GM23248 (cell line): Measurements from ENCODE around the gene THSD4. TPM values are rescaled to one million over a fixed set of nuclear protein-coding genes. Genes with fewer than 3 reads are reported as not detected.

Experiments used
- DNase-seq: peaks from one replicate; pipeline ENCODE4 v3.0.0-alpha.2; 2015
- H2AFZ ChIP-seq: fragments of 200-600 bp; sonication (generic); 2 replicates; pipeline ENCODE4 v1.6.1; 2016; ENCODE audit warnings: antibody characterized with exemption
- H3F3A ChIP-seq: fragments of 200-600 bp; sonication (generic); 2 replicates; pipeline ENCODE4 v1.6.1; 2016; ENCODE audit warnings: mild to moderate bottlenecking, antibody characterized with exemption, mixed run types; ENCODE audit not compliant: insufficient read depth
- H3K27ac ChIP-seq: fragments of 200-600 bp; sonication (generic); 2 replicates; pipeline ENCODE4 v1.5.1; 2016; ENCODE audit warnings: mild to moderate bottlenecking
- H3K27me3 ChIP-seq: fragments of 200-600 bp; sonication (generic); replicated peaks from 2 replicates; pipeline ENCODE4 v1.6.1; 2016; ENCODE audit warnings: mild to moderate bottlenecking; ENCODE audit not compliant: insufficient read depth
- H3K36me3 ChIP-seq: fragments of 200-600 bp; sonication (generic); 2 replicates; pipeline ENCODE4 v1.6.1; 2016; ENCODE audit warnings: low read depth, mild to moderate bottlenecking
- H3K4me1 ChIP-seq: fragments of 200-600 bp; sonication (generic); 2 replicates; pipeline ENCODE4 v1.6.1; 2016; ENCODE audit warnings: mild to moderate bottlenecking; ENCODE audit not compliant: insufficient read depth
- H3K4me2 ChIP-seq: fragments of 200-600 bp; sonication (generic); one replicate; pipeline ENCODE4 v1.6.1; 2016; ENCODE audit warnings: mild to moderate bottlenecking; ENCODE audit not compliant: unreplicated experiment
- H3K4me3 ChIP-seq: fragments of 200-600 bp; sonication (generic); 2 replicates; pipeline ENCODE4 v1.5.1; 2016; ENCODE audit warnings: mild to moderate bottlenecking
- H3K79me2 ChIP-seq: fragments of 200-600 bp; sonication (generic); 2 replicates; pipeline ENCODE4 v1.6.1; 2016; ENCODE audit warnings: mild to moderate bottlenecking; ENCODE audit not compliant: insufficient read depth
- H3K9ac ChIP-seq: fragments of 200-600 bp; sonication (generic); 2 replicates; pipeline ENCODE4 v1.6.1; 2016; ENCODE audit warnings: mild to moderate bottlenecking
- H3K9me2 ChIP-seq: fragments of 200-600 bp; sonication (generic); 2 replicates; pipeline ENCODE4 v1.6.1; 2016; ENCODE audit warnings: mixed run types, mild to moderate bottlenecking, moderate library complexity; ENCODE audit not compliant: insufficient read depth
- H3K9me3 ChIP-seq: fragments of 200-600 bp; sonication (generic); one replicate; pipeline ENCODE4 v1.6.1; 2017; ENCODE audit warnings: low read depth
- H4K20me1 ChIP-seq: fragments of 200-600 bp; sonication (generic); 2 replicates; pipeline ENCODE4 v1.6.0; 2016; ENCODE audit not compliant: insufficient read depth
- EZH2 ChIP-seq: fragments of 200-600 bp; sonication (generic); IDR thresholded peaks from 2 replicates; pipeline ENCODE4 v1.6.1; 2018; ENCODE audit warnings: antibody characterized with exemption, mild to moderate bottlenecking; ENCODE audit not compliant: insufficient read depth, poor library complexity, severe bottlenecking
- EZH2phosphoT487 ChIP-seq: fragments of 200-600 bp; sonication (generic); IDR thresholded peaks from 2 replicates; pipeline ENCODE4 v1.6.1; 2018; ENCODE audit warnings: antibody characterized with exemption, moderate library complexity, mild to moderate bottlenecking, low read depth; ENCODE audit not compliant: insufficient read depth
- WGBS, 2 experiments: methylation state at CpG; one replicate each; pipeline ENCODE4 v1.1.6; 2015 to 2017; ENCODE audit warnings: low lambda C conversion rate in 2 of 2, low coverage in 1 of 2; ENCODE audit errors: missing lambda C conversion rate in 2 of 2; 5-methylcytosine and 5-hydroxymethylcytosine counted together
- in situ Hi-C: fragments of 300-500 bp; cut with MboI; formaldehyde crosslinking; loops from 2 replicates; pipeline ENCODE4 v1.15.0; 2020
- polyA plus RNA-seq: library from polyadenylated mRNA; unstranded; fragments of >200 nt; fragmentation: Nextera tagmentation; extraction: Ambion mirVana; gene quantifications from 2 replicates; pipeline ENCODE4 v1.2.1, GENCODE V29; 2016
- total RNA-seq: library from RNA; depleted of rRNA; stranded (reverse); fragments of >200 nt; shearing (Covaris generic); gene quantifications from 2 replicates; pipeline ENCODE4 v1.2.3, GENCODE V29; 2014

Gene THSD4
- total and polyA plus RNA-seq, 2 experiments from 2014 or later, result 14.2 to 58.9 TPM

GRCh38 chr15:71747128-71748083 is 632.1 kb downstream of the THSD4 start:
- in situ Hi-C loops, result no loop called here
- Histone ChIP-seq H3K4me3 (no peak overlapping the region), H3K4me2 (peak overlapping the region; percentile 41), H3K4me1 (peaks cover 19% of the 10 kb centered on the region), H3K9me3 (no peaks in the 10 kb centered on the region), H3K36me3 (no peaks in the 10 kb centered on the region), H4K20me1 (no peaks in the 10 kb centered on the region; the same call in 1 of the 2 replicates), H2AFZ (no peak overlapping the region), H3K79me2 (no peaks in the 10 kb centered on the region), H3K27ac (peak overlapping the region; percentile 43), H3K9me2 (no peaks in the 10 kb centered on the region), H3F3A (peaks cover 22% of the 10 kb centered on the region), H3K27me3 (no peaks in the 10 kb centered on the region), H3K9ac (no peak overlapping the region)
- TF ChIP-seq EZH2phosphoT487, result 0 out of 2 replicates have a peak, but pooled peaks have one; percentile 67
- TF ChIP-seq EZH2, result no peak
- DNase-seq, result peak; percentile 91
- WGBS, 2 experiments, result 43% methylated on average over 12 of the region's 12 CpGs

- Histone ChIP-seq H3K9me2 (no peaks in the 10 kb centered on the region), H4K20me1 (no peaks in the 10 kb centered on the region; the same call in 1 of the 2 replicates), H3K27me3 (no peaks in the 10 kb centered on the region), H3K4me1 (peaks cover 27% of the 10 kb centered on the region), H3K36me3 (no peaks in the 10 kb centered on the region), H3K9me3 (no peaks in the 10 kb centered on the region), H3F3A (peaks cover 27% of the 10 kb centered on the region), H3K9ac (no peak overlapping the region), H2AFZ (no peak overlapping the region), H3K27ac (no peak overlapping the region), H3K4me3 (no peak overlapping the region), H3K4me2 (no peak overlapping the region), H3K79me2 (no peaks in the 10 kb centered on the region)
- in situ Hi-C loops, result no loop called here
- TF ChIP-seq EZH2phosphoT487 (no peak), EZH2 (no peak)
- DNase-seq, result peak; percentile 23
- WGBS, 2 experiments, result 86 to 91% methylated on average over 16 of the region's 16 CpGs
These were observed 633.0 kb downstream of the THSD4 start for GRCh38 chr15:71748293-71748718.

- WGBS, 2 experiments, result 92 to 93% methylated on average over 12 to 14 of the region's 14 CpGs
- in situ Hi-C loops, result no loop called here
- H3K9me3 ChIP-seq, result no peaks in the 10 kb centered on the region
- no peak overlapping the region for H3K4me2 ChIP-seq
- H4K20me1 ChIP-seq, result no peaks in the 10 kb centered on the region
- no peaks in the 10 kb centered on the region for H3K36me3 ChIP-seq
- H3K27me3 ChIP-seq, result no peaks in the 10 kb centered on the region
- H2AFZ ChIP-seq, result no peak overlapping the region
- TF ChIP-seq EZH2phosphoT487, result no peak
- no peak for TF ChIP-seq EZH2
- no peak for DNase-seq
- no peak overlapping the region for H3K27ac ChIP-seq
- no peak overlapping the region for H3K9ac ChIP-seq
- no peaks in the 10 kb centered on the region for H3K79me2 ChIP-seq
- H3K4me1 ChIP-seq, result peaks cover 32% of the 10 kb centered on the region
- H3F3A ChIP-seq, result peaks cover 27% of the 10 kb centered on the region
- no peaks in the 10 kb centered on the region for H3K9me2 ChIP-seq
- no peak overlapping the region for H3K4me3 ChIP-seq
These were observed 634.2 kb downstream of the THSD4 start for GRCh38 chr15:71749500-71749899.

GRCh38 chr15:71752128-71752527 is 636.9 kb downstream of the THSD4 start:
- peaks cover 28% of the 10 kb centered on the region for H3K4me1 ChIP-seq
- no peak for TF ChIP-seq EZH2phosphoT487
- no peak for TF ChIP-seq EZH2
- H3K4me2 ChIP-seq, result no peak overlapping the region
- no peak overlapping the region for H2AFZ ChIP-seq
- DNase-seq, result peak; percentile 1
- no peaks in the 10 kb centered on the region for H3K79me2 ChIP-seq
- peak overlapping the region; percentile 29; the same call in 1 of the 2 replicates for H3K27ac ChIP-seq
- H3K4me3 ChIP-seq, result no peak overlapping the region
- WGBS, 2 experiments, result 68 to 77% methylated on average over 4 of the region's 4 CpGs
- H3K27me3 ChIP-seq, result no peaks in the 10 kb centered on the region
- no peak overlapping the region for H3K9ac ChIP-seq
- no peaks in the 10 kb centered on the region for H3K36me3 ChIP-seq
- no peaks in the 10 kb centered on the region for H3K9me3 ChIP-seq
- H3F3A ChIP-seq, result peaks cover 27% of the 10 kb centered on the region
- in situ Hi-C loops, result no loop called here
- H4K20me1 ChIP-seq, result no peaks in the 10 kb centered on the region
- no peaks in the 10 kb centered on the region for H3K9me2 ChIP-seq
